Measurements from ENCODE around the gene GRAP2. TPM values are rescaled to one million over a fixed set of nuclear protein-coding genes. Genes with fewer than 3 reads are reported as not detected.
"Not testable (repeated sequence)": the region's sequence is repeated elsewhere in the genome, so short reads cannot be mapped to it uniquely, and the experiment has no call there.

GRAP2 gene
- total RNA-seq, 4 donors from 2014 or later: 5.8 to 92.4 (median 6.1) TPM

- TF ChIP-seq POLR2A (IDR thresholded peaks at IDR 0.05) (no peak), CTCF (IDR thresholded peaks at IDR 0.05) (no peak)
- no peak overlapping the region for H3K27ac ChIP-seq
Observed at GRCh38 chr22:39868741-39869140, 32.1 kb upstream of the GRAP2 start.

GRCh38 chr22:39869797-39870196, 31.1 kb upstream of the GRAP2 start:
- H3K9me3 ChIP-seq, H3K4me1 ChIP-seq, H3K36me3 ChIP-seq, DNase-seq, H3K27me3 ChIP-seq, H3K4me3 ChIP-seq, H3K27ac ChIP-seq: not testable (repeated sequence)

More at GRCh38 chr22:39868741-39869140, 32.1 kb upstream of the GRAP2 start:
- no peaks in the 10 kb centered on the region for H3K4me1 ChIP-seq
- no peaks in the 10 kb centered on the region for H3K9me3 ChIP-seq
- DNase-seq: no peak
- H3K4me3 ChIP-seq: no peak overlapping the region
- H3K36me3 ChIP-seq: no peaks in the 10 kb centered on the region
- no peaks in the 10 kb centered on the region for H3K27me3 ChIP-seq

GRCh38 chr22:39871008-39871798, 29.7 kb upstream of the GRAP2 start:
- no peak for DNase-seq
- H3K4me3 ChIP-seq: no peak overlapping the region
- H3K27me3 ChIP-seq: no peaks in the 10 kb centered on the region
- no peak for TF ChIP-seq POLR2A (IDR thresholded peaks at IDR 0.05)
- TF ChIP-seq CTCF (IDR thresholded peaks at IDR 0.05): no peak
- no peaks in the 10 kb centered on the region for H3K9me3 ChIP-seq
- no peaks in the 10 kb centered on the region for H3K4me1 ChIP-seq
- H3K27ac ChIP-seq: no peak overlapping the region
- no peaks in the 10 kb centered on the region for H3K36me3 ChIP-seq

- Histone ChIP-seq H3K27ac (no peak overlapping the region), H3K27me3 (no peaks in the 10 kb centered on the region), H3K9me3 (no peaks in the 10 kb centered on the region), H3K4me1 (no peaks in the 10 kb centered on the region), H3K36me3 (no peaks in the 10 kb centered on the region), H3K4me3 (no peak overlapping the region)
- TF ChIP-seq CTCF (IDR thresholded peaks at IDR 0.05) (no peak), POLR2A (IDR thresholded peaks at IDR 0.05) (no peak)
- DNase-seq: no peak
Observed at GRCh38 chr22:39872548-39872947, 28.3 kb upstream of the GRAP2 start.

GRCh38 chr22:39873965-39874364, 26.9 kb upstream of the GRAP2 start:
- Histone ChIP-seq H3K27ac (no peak overlapping the region), H3K36me3 (no peaks in the 10 kb centered on the region), H3K27me3 (no peaks in the 10 kb centered on the region), H3K4me3 (no peak overlapping the region), H3K4me1 (no peaks in the 10 kb centered on the region), H3K9me3 (no peaks in the 10 kb centered on the region)
- no peak for DNase-seq
- TF ChIP-seq POLR2A (IDR thresholded peaks at IDR 0.05) (no peak), CTCF (IDR thresholded peaks at IDR 0.05) (no peak)

- not testable (repeated sequence) for H3K9me3 ChIP-seq, DNase-seq, H3K4me1 ChIP-seq, H3K4me3 ChIP-seq, H3K36me3 ChIP-seq, H3K27ac ChIP-seq, H3K27me3 ChIP-seq
Observed at GRCh38 chr22:39875176-39875885, 25.6 kb upstream of the GRAP2 start.

Data from Peyer's patch (tissue), 4 donors.